IMR-90 (cell line): ENCODE measurements around the gene PCYOX1L. TPM values are rescaled to one million over a fixed set of nuclear protein-coding genes. Genes with fewer than 3 reads are reported as not detected.

Experiments
- ATAC-seq: fragments of 200-7000 bp; cut with Tn5 transposase; 2 replicates; pipeline ENCODE4 v1.9.1; 2020; ENCODE audit warnings: low read depth, mild to moderate bottlenecking, moderate library complexity
- BruUV-seq: library from RNA; stranded (reverse); fragments of 400-500 nt; replicated peaks from 2 replicates; lab custom pipeline; 2021; lab: Mats Ljungman, UMichigan
- CTCF ChIA-PET: fragments of 300-600 bp; formaldehyde crosslinking; extraction: SDS; loops from one replicate; lab custom pipeline; 2021; ENCODE audit warnings: antibody characterized with exemption; lab: Yijun Ruan, JAX
- POLR2A ChIA-PET: fragments of 300-600 bp; sonication (Branson Sonifier 250); formaldehyde crosslinking; loops from one replicate; lab custom pipeline; 2022; ENCODE audit warnings: antibody characterized with exemption; ENCODE audit not compliant: unreplicated experiment; lab: Charles Lee
- DNase-seq: peaks from one replicate; pipeline ENCODE4 v3.0.0; 2013
- H2AFZ ChIP-seq: replicated peaks from 2 replicates; pipeline ENCODE3; 2013; ENCODE audit warnings: low read length, mild to moderate bottlenecking; ENCODE audit not compliant: poor library complexity
- H2AK5ac ChIP-seq: 2 replicates; pipeline ENCODE4 v1.6.1; 2013; ENCODE audit warnings: low read depth, low read length, inconsistent platforms
- H2AK9ac ChIP-seq: replicated peaks from 2 replicates; pipeline ENCODE3; 2013; ENCODE audit warnings: mild to moderate bottlenecking, low read depth, low read length, moderate library complexity; ENCODE audit not compliant: poor library complexity
- H2BK120ac ChIP-seq: 2 replicates; pipeline ENCODE4 v1.6.1; 2013; ENCODE audit warnings: low read depth, low read length, inconsistent platforms
- H2BK15ac ChIP-seq: 3 replicates; pipeline ENCODE4 v1.6.1; 2013; ENCODE audit warnings: low read depth, low read length, inconsistent platforms
- H2BK20ac ChIP-seq: 2 replicates; pipeline ENCODE4 v1.6.1; 2013; ENCODE audit warnings: low read depth, mild to moderate bottlenecking, inconsistent platforms, low read length, moderate library complexity
- H2BK5ac ChIP-seq: 2 replicates; pipeline ENCODE4 v1.6.1; 2013; ENCODE audit warnings: mild to moderate bottlenecking, low read depth, low read length, inconsistent platforms; ENCODE audit not compliant: poor library complexity, severe bottlenecking
- H3K14ac ChIP-seq: replicated peaks from 2 replicates; pipeline ENCODE4 v1.6.1; 2013; ENCODE audit warnings: low read depth, low read length, inconsistent platforms
- H3K18ac ChIP-seq: 2 replicates; pipeline ENCODE4 v1.6.1; 2013; ENCODE audit warnings: low read depth, low read length, control low read depth
- H3K23ac ChIP-seq: 2 replicates; pipeline ENCODE4 v1.6.1; 2013; ENCODE audit warnings: low read depth, low read length, inconsistent platforms
- H3K27ac ChIP-seq: 2 replicates; pipeline ENCODE4 v1.5.1; 2013; ENCODE audit warnings: mild to moderate bottlenecking, control low read depth, low read length; ENCODE audit not compliant: insufficient read depth
- H3K27me3 ChIP-seq: 2 replicates; pipeline ENCODE4 v1.6.1; 2013; ENCODE audit warnings: low read length; ENCODE audit not compliant: control insufficient read depth, insufficient read depth
- H3K36me3 ChIP-seq: 2 replicates; pipeline ENCODE4 v1.6.1; 2013; ENCODE audit warnings: low read length, mixed read lengths; ENCODE audit not compliant: control insufficient read depth, insufficient read depth
- H3K4ac ChIP-seq: 2 replicates; pipeline ENCODE4 v1.6.1; 2013; ENCODE audit warnings: low read depth, low read length, inconsistent platforms
- H3K4me1 ChIP-seq: 2 replicates; pipeline ENCODE4 v1.6.1; 2013; ENCODE audit warnings: low read length, mixed read lengths; ENCODE audit not compliant: control insufficient read depth, insufficient read depth
- H3K4me2 ChIP-seq: 2 replicates; pipeline ENCODE4 v1.6.1; 2013; ENCODE audit warnings: low read depth, mild to moderate bottlenecking, control low read depth, low read length, moderate library complexity
- H3K4me3 ChIP-seq: 2 replicates; pipeline ENCODE4 v1.5.1; 2013; ENCODE audit warnings: low read depth, mild to moderate bottlenecking, control low read depth, low read length, moderate library complexity; ENCODE audit not compliant: insufficient read depth
- H3K56ac ChIP-seq: 2 replicates; pipeline ENCODE4 v1.6.1; 2013; ENCODE audit warnings: low read length, inconsistent platforms; ENCODE audit not compliant: insufficient read depth; ENCODE audit errors: extremely low read depth
- H3K79me1 ChIP-seq, 2 experiments: 2 replicates each; pipeline ENCODE4 v1.6.1; 2013; ENCODE audit warnings: low read length in 2 of 2, inconsistent platforms in 1 of 2, low read depth in 1 of 2
- H3K9ac ChIP-seq: 2 replicates; pipeline ENCODE4 v1.6.1; 2013; ENCODE audit warnings: low read depth, low read length, control low read depth
- H3K9me1 ChIP-seq: 2 replicates; pipeline ENCODE4 v1.6.1; 2013; ENCODE audit warnings: low read length, inconsistent platforms; ENCODE audit not compliant: insufficient read depth
- H3K9me3 ChIP-seq: 2 replicates; pipeline ENCODE4 v1.6.1; 2013; ENCODE audit warnings: low read length; ENCODE audit not compliant: control insufficient read depth, insufficient read depth
- H4K20me1 ChIP-seq: 2 replicates; pipeline ENCODE4 v1.6.1; 2013; ENCODE audit warnings: low read length, inconsistent platforms; ENCODE audit not compliant: insufficient read depth
- H4K5ac ChIP-seq: 2 replicates; pipeline ENCODE4 v1.6.1; 2013; ENCODE audit warnings: mild to moderate bottlenecking, low read depth, low read length, control low read depth
- H4K8ac ChIP-seq, 2 experiments: 2 replicates each; pipeline ENCODE4 v1.6.1; 2013; ENCODE audit warnings: low read depth in 2 of 2, low read length in 2 of 2, control low read depth in 1 of 2, inconsistent platforms in 1 of 2
- H4K91ac ChIP-seq: 2 replicates; pipeline ENCODE4 v1.6.1; 2013; ENCODE audit warnings: low read depth, low read length, inconsistent platforms; ENCODE audit not compliant: insufficient read depth
- CEBPB ChIP-seq: IDR thresholded peaks from 2 replicates; pipeline ENCODE4 v1.6.1; 2012; ENCODE audit warnings: low read depth, low read length, improper control_type of control experiment
- CHD1 ChIP-seq: IDR thresholded peaks from 2 replicates; pipeline ENCODE4 v1.6.1; 2012; ENCODE audit warnings: low read depth, low read length, improper control_type of control experiment
- MAFK ChIP-seq: IDR thresholded peaks from 2 replicates; pipeline ENCODE4 v1.6.1; 2012; ENCODE audit warnings: low read depth, low read length, improper control_type of control experiment
- MAZ ChIP-seq: IDR thresholded peaks from 2 replicates; pipeline ENCODE4 v1.6.1; 2012; ENCODE audit warnings: low read depth, mild to moderate bottlenecking, low read length, improper control_type of control experiment, moderate library complexity, borderline replicate concordance
- NFE2L2 ChIP-seq: fragments of 150-350 bp; IDR thresholded peaks from 2 replicates; pipeline ENCODE4 v1.6.1; 2016; ENCODE audit warnings: low read depth, mild to moderate bottlenecking, low read length
- RAD21 ChIP-seq: IDR thresholded peaks from 2 replicates; pipeline ENCODE4 v1.6.1; 2012; ENCODE audit warnings: low read length, improper control_type of control experiment
- RCOR1 ChIP-seq: IDR thresholded peaks from 2 replicates; pipeline ENCODE4 v1.6.1; 2012; ENCODE audit warnings: mild to moderate bottlenecking, low read length, improper control_type of control experiment; ENCODE audit not compliant: insufficient replicate concordance
- RFX5 ChIP-seq: IDR thresholded peaks from 2 replicates; pipeline ENCODE4 v1.8.0; 2012; ENCODE audit warnings: low read depth, mild to moderate bottlenecking, low read length, moderate library complexity
- SMC3 ChIP-seq: fragments of 150-350 bp; IDR thresholded peaks from 2 replicates; pipeline ENCODE4 v1.6.1; 2016; ENCODE audit warnings: low read depth, mild to moderate bottlenecking, antibody characterized with exemption, low read length, moderate library complexity
- WGBS, 2 experiments: methylation state at CpG; one replicate each; pipeline versions ENCODE4 v1.1.5 to v1.1.7; 2013; ENCODE audit warnings: missing lambda C conversion rate in 2 of 2; ENCODE audit not compliant: insufficient read length in 1 of 2; ENCODE audit errors: extremely low coverage in 2 of 2; 5-methylcytosine and 5-hydroxymethylcytosine counted together
- dilution Hi-C: fragments of 300-500 bp; cut with HindIII; formaldehyde crosslinking; loops from one replicate; pipeline ENCODE4 v1.14.3; 2018; ENCODE audit warnings: low sequenced_read_pairs; ENCODE audit not compliant: unreplicated experiment
- in situ Hi-C: fragments of 300-500 bp; cut with MboI; formaldehyde crosslinking; loops from 3 replicates; pipeline ENCODE4 v1.14.3; 2019; ENCODE audit warnings: low sequenced_read_pairs, inconsistent platforms, mixed read lengths
- intact Hi-C: fragments of 100-400 bp; cut with micrococcal nuclease; formaldehyde crosslinking; loops from 2 replicates; pipeline ENCODE4 v1.10.0; 2022
- polyA plus RNA-seq, 3 experiments: library from polyadenylated mRNA; depleted of rRNA; stranded (reverse); fragments of >200 nt; gene quantifications; 2 replicates each; pipeline ENCODE4 v1.2.3, GENCODE V29; 2012; ENCODE audit warnings: low replicate concordance in 1 of 3
- total RNA-seq: library from RNA; depleted of rRNA; stranded (reverse); fragments of >200 nt; gene quantifications from 2 replicates; pipeline ENCODE4 v1.2.3, GENCODE V29; 2012
- TF ChIP-seq, protein P1 (sequence below): fragments of 150-350 bp; IDR thresholded peaks from 2 replicates; pipeline ENCODE4 v1.6.1; 2016; ENCODE audit warnings: low read depth, mild to moderate bottlenecking, low read length, moderate library complexity, borderline replicate concordance

PCYOX1L gene
- total and polyA plus RNA-seq, 2 of the 4 experiments (the other 2 are of a cell fraction) = 7.0 to 14.3 TPM

- Histone ChIP-seq H3K4ac (no peak overlapping the region), H3K56ac (no peak overlapping the region), H2BK20ac (no peak overlapping the region), H2AK9ac (no peak overlapping the region), H2AK5ac (no peak overlapping the region), H2BK15ac (no peak overlapping the region), H4K20me1 (peaks cover 6% of the 10 kb centered on the region), H2BK5ac (no peak overlapping the region), H3K4me1 (peaks cover 24% of the 10 kb centered on the region), H3K27me3 (no peaks in the 10 kb centered on the region), H3K79me1 (peaks cover 5 to 21% of the 10 kb centered on the region in 2 experiments; a peak in 3 of 4 replicates), H4K91ac (no peak overlapping the region), H3K4me2 (no peak overlapping the region), H3K18ac (no peak overlapping the region), H3K23ac (no peak overlapping the region), H2BK120ac (no peak overlapping the region), H4K5ac (no peak overlapping the region), H3K36me3 (no peaks in the 10 kb centered on the region), H3K14ac (no peak overlapping the region), H3K27ac (no peak overlapping the region), H4K8ac (no peak overlapping the region), H3K9ac (no peak overlapping the region), H3K9me3 (no peaks in the 10 kb centered on the region), H3K4me3 (no peak overlapping the region), H2AFZ (no peak overlapping the region), H3K9me1 (peaks cover 12% of the 10 kb centered on the region)
- no peak for TF ChIP-seq CEBPB
- no peak for TF ChIP-seq RAD21
- TF ChIP-seq, protein P1, sequence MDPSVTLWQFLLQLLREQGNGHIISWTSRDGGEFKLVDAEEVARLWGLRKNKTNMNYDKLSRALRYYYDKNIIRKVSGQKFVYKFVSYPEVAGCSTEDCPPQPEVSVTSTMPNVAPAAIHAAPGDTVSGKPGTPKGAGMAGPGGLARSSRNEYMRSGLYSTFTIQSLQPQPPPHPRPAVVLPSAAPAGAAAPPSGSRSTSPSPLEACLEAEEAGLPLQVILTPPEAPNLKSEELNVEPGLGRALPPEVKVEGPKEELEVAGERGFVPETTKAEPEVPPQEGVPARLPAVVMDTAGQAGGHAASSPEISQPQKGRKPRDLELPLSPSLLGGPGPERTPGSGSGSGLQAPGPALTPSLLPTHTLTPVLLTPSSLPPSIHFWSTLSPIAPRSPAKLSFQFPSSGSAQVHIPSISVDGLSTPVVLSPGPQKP = no peak
- TF ChIP-seq RCOR1 = no peak
- TF ChIP-seq SMC3 = no peak
- no peak for TF ChIP-seq NFE2L2
- no peak for TF ChIP-seq MAZ
- no peak for TF ChIP-seq RFX5
- TF ChIP-seq MAFK = no peak
- no peak for TF ChIP-seq CHD1
- ChIA-PET POLR2A (no interaction called here), CTCF (no interaction called here)
- 100% methylated on average over 1 of the region's 2 CpGs; no CpG with 5 or more reads in 1 of the 2 experiments for WGBS, 2 experiments
- dilution Hi-C loops = no loop called here
- no TSS peak for BruUV-seq
- in situ Hi-C loops = no loop called here
- DNase-seq (no peak), ATAC-seq (no peak)
- intact Hi-C loops = no loop called here
Observed at GRCh38 chr5:149401051-149401450, 43.2 kb downstream of the PCYOX1L start.
